ENCODE results near the gene SLC35F3. TPM values are rescaled to one million over a fixed set of nuclear protein-coding genes. Genes with fewer than 3 reads are reported as not detected.

The SLC35F3 gene
- total and polyA plus RNA-seq, 2 experiments from 2014 or later = 1.0 to 3.2 TPM

- TF ChIP-seq CREB1 (CRISPR knock-in tag; IDR thresholded peaks at IDR 0.05; ENCODE audit: low read depth) = no peak
These were observed 34.8 kb upstream of the SLC35F3 start (continued) for GRCh38 chr1:233869680-233870079.

GRCh38 chr1:233873666-233874065 is 30.8 kb upstream of the SLC35F3 start:
- Histone ChIP-seq H3K27ac (ENCODE audit: low read depth) (no peak overlapping the region), H3K9me2 (ENCODE audit: insufficient read depth) (peaks cover 8% of the 10 kb centered on the region; the same call in 1 of the 2 replicates), H3F3A (replicated peaks; ENCODE audit: low read depth) (no peaks in the 10 kb centered on the region), H3K27me3 (ENCODE audit: insufficient read depth) (no peaks in the 10 kb centered on the region), H2AFZ (no peak overlapping the region), H4K20me1 (replicated peaks; ENCODE audit: insufficient read depth) (no peaks in the 10 kb centered on the region), H3K4me3 (no peak overlapping the region), H3K79me2 (replicated peaks; ENCODE audit: insufficient read depth) (no peaks in the 10 kb centered on the region), H3K36me3 (ENCODE audit: insufficient read depth) (no peaks in the 10 kb centered on the region), H3K4me2 (no peak overlapping the region), H3K4me1 (ENCODE audit: insufficient read depth) (no peaks in the 10 kb centered on the region)
- ATAC-seq = no peak
- TF ChIP-seq STAT1 (IDR thresholded peaks at IDR 0.05; ENCODE audit: unreplicated experiment) (no peak), NANOG (IDR thresholded peaks at IDR 0.05; ENCODE audit: borderline replicate concordance) (no peak), CTCF (conservative IDR thresholded peaks at IDR 0.05; ENCODE audit: low read depth in 2 of 2) (no peak), JUNB (IDR thresholded peaks at IDR 0.05; ENCODE audit: unreplicated experiment) (no peak), ZNF114 (CRISPR knock-in tag; IDR thresholded peaks at IDR 0.05) (no peak), EZH2 (IDR thresholded peaks at IDR 0.05; ENCODE audit: low read depth, unreplicated experiment) (no peak), POLR2AphosphoS5 (IDR thresholded peaks at IDR 0.05; ENCODE audit: low read depth) (no peak), ETS1 (IDR thresholded peaks at IDR 0.05) (no peak)
- TF ChIP-seq, protein P1, sequence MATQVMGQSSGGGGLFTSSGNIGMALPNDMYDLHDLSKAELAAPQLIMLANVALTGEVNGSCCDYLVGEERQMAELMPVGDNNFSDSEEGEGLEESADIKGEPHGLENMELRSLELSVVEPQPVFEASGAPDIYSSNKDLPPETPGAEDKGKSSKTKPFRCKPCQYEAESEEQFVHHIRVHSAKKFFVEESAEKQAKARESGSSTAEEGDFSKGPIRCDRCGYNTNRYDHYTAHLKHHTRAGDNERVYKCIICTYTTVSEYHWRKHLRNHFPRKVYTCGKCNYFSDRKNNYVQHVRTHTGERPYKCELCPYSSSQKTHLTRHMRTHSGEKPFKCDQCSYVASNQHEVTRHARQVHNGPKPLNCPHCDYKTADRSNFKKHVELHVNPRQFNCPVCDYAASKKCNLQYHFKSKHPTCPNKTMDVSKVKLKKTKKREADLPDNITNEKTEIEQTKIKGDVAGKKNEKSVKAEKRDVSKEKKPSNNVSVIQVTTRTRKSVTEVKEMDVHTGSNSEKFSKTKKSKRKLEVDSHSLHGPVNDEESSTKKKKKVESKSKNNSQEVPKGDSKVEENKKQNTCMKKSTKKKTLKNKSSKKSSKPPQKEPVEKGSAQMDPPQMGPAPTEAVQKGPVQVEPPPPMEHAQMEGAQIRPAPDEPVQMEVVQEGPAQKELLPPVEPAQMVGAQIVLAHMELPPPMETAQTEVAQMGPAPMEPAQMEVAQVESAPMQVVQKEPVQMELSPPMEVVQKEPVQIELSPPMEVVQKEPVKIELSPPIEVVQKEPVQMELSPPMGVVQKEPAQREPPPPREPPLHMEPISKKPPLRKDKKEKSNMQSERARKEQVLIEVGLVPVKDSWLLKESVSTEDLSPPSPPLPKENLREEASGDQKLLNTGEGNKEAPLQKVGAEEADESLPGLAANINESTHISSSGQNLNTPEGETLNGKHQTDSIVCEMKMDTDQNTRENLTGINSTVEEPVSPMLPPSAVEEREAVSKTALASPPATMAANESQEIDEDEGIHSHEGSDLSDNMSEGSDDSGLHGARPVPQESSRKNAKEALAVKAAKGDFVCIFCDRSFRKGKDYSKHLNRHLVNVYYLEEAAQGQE (IDR thresholded peaks at IDR 0.05; ENCODE audit: unreplicated experiment) = no peak
- no peak for DNase-seq (ENCODE audit: low spot score)
- H3K4me3 Mint-ChIP-seq = no peak overlapping the region
- peaks cover 5% of the 10 kb centered on the region; the same call in 1 of the 3 replicates for H3K9me3 Mint-ChIP-seq
- H3K27ac Mint-ChIP-seq = no peak overlapping the region
- peaks cover 3% of the 10 kb centered on the region for H3K27me3 Mint-ChIP-seq (ENCODE audit: insufficient read depth, low read depth, poor library complexity)
- no peaks in the 10 kb centered on the region for H3K4me1 Mint-ChIP-seq
- H3K36me3 Mint-ChIP-seq (ENCODE audit: low read depth) = no peaks in the 10 kb centered on the region
